ELF-1 (cell line): ENCODE measurements around the gene ERC2.

Experiments used
- DNase-seq: peaks from one replicate; pipeline ENCODE4 v3.0.0-alpha.2; 2016; ENCODE audit warnings: low read depth, low spot score

Gene ERC2

DNA sequence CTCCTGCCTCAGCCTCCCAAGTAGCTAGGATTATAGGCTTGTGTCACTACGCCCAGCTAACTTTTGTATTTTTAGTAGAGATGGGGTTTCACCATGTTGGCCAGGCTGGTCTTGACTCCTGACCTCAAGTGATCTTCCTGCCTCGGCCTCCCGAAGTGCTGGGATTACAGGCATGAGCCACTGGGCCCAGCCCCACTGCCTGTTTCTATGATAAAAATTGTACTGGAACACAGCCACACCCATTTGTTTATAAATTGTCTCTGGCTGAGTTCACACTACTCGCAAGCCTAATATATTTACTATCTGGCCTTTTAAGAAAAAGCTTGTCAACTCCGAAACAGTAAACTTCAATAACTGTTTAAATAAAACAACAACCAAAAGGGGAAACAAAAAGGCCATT, 671.7 kb downstream of the ERC2 start:
- no peak for DNase-seq

DNA sequence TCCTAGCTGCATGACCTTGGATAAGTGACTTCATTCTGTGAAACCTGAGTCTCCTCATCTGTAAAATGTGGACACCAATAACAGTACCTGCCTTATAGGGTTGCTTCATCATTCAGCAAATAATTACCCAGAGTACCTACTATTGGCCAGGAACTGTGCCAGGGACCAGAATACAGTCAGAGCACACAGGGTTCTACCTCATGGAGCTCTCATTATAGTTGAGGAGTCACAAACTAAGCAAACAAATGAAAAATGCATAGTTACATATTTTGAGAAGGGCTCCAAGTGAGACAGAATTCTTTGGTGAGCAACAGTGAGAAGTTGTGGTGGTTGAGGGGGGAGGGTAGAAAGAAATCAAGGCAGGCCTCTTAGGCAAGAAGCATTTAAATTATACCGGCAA, 672.5 kb downstream of the ERC2 start:
- DNase-seq: no peak

DNA sequence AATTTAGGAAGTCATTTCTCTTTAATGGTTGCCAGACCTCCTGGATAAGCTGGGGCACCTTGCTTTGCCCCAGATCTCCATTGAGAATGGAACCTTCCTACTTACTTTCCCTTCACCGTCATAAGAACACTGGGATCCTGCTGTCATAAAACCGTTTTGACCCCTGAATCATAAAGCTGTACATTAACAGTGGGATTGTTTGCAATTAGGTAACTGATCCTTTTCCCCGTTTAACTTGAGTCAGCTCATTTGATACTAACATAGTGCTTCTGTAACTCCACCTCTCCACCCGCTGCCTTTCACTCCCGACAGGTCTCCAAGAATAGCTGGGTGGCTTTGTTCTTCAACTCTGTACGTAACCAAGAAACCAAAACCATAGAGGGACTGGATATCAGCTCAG, 673.0 kb downstream of the ERC2 start:
- no peak for DNase-seq

DNA sequence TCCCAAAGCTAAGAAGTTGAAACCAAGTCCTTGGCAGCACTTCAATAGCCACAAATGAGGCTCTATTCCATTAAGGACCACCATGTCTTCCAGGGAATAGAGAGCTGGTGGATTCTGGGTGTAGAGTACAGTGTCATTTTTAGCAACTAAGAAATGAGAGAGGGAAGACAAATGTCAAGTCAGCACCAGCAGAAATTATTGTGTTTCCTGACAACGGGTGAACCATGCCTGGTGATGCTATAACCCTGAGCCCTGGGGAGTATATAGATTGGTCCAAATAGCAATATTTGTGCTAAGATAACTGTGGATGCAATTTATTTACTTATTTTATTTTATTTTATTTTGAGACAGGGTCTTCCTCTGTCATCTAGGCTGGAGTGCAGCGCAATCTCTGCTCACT, 675.5 kb downstream of the ERC2 start:
- no peak for DNase-seq

DNA sequence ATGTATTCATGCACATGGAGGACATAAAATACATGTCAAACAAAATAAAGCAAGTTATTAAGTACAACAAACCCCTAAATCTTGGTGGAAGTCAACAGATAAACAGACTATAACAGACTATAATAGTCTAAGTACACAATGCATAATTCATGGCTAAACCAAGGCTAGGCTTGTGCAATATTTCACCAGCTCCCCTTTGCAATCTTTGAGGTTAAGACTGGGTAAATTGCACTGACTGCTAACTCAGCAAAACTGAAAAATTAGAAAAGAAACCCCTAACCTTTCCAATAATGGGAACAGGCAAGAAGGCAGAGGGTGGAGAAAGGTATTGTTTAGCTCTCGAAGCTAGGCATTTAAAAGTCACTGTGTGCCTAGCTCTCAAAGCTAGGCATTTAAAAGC, 676.3 kb downstream of the ERC2 start:
- DNase-seq: no peak

DNA sequence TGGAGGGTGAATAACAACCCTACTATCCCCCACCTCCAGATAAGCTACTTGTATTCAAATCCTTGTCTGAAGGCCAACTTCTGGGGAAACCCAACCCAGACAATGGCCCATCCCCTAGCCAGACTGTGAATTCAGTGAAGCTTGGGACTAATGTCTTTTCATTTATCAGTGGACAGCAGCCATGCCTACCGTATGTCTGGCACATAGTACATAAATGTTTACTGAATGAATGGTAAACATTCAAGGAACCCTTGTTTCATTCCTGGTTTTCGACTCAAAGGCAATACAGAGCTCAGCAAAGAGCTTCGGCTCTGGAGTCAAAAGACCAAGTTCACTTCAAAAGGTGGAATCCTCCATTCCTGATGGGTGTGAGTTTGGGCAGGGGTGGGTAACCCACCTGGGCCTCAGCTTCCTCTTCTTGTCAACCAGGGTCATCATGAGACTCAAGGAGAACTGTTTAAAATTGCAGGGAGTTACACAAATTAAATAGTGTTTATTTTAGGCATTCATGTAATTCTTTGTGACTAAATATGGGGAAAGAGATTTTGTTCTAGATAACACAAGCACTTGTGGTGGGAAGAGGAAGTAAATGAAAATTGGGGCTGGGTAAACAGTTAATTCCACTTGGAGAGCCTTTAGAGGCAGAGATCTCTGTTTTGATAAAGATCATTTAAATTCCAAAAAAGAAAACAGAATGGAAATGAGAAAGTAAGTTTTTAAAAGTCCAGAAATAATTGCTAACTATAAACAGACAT, 677.5 kb downstream of the ERC2 start:
- no peak for DNase-seq

DNA sequence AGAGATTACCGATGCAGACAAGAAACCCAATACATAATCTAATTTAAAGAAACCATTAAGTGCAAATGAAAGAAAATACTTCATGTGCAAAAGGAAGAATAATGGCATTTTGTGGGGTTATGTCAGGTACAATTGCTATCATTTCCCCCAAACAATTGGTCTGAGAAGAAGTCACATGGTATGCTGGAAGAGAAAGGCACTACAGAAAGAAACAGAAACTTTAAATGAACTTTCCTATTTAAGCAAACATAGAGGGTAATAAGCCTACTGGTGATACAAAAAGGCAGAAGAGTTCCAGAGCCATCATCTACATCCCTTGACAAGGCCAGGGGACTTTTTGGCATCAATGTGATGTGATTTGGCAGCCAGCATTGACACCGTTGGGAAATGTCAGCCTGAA, 678.8 kb downstream of the ERC2 start:
- no peak for DNase-seq

DNA sequence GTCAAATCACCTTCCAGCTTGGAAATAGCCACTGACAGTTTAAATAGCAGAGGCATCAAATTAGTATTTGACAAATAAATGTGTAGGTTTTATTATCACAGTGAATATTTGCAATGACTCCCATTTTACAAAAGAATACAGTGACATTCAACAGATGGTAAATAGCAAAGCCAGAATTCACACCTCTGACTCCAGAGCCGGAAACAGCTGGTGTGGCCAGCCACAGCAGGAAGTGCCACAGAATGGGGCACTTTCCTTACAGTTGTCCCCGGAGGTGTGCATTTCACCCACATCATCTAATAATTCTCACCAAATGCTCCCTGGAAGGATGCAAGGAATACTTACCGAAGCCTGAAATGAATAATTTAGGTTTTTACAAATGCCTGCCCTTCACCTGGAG, 685.5 kb downstream of the ERC2 start:
- DNase-seq: no peak

DNA sequence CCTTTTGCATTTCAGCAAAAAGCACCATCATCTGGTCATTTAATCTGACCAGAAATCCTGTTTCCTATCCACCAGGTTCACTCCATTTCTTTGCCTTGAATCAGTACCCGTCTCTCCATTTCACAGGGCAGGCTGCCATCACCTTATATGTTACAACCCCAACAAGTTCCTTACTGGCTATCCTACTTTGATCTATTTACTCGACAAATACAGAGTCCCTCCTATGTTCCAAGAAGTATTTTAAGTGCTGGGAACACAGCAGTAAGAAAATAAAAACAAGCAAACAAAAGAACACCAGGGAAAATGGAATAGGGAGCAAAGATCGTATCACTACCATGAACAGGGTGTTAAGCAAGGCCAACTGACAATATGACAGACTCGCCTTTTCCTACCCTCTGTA, 685.9 kb downstream of the ERC2 start:
- no peak for DNase-seq

DNA sequence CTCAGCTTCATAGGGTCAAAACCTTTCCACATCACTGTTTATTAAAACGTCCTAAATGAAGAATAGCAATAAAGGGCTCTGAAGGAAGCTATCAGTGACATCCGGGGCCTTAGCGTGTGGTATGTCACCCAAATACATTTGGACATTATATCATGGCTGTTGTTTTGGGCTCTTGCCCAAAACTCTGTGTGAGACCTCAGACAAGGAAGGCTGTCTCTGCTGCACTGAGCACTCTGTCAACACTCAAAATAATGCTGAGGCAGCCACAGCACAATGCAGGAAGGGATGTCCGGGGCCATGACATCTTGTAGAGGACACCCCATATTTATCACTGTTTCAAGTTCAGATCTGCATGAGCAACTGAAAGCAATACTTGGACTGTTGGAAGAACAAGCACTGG, 687.4 kb downstream of the ERC2 start:
- no peak for DNase-seq

DNA sequence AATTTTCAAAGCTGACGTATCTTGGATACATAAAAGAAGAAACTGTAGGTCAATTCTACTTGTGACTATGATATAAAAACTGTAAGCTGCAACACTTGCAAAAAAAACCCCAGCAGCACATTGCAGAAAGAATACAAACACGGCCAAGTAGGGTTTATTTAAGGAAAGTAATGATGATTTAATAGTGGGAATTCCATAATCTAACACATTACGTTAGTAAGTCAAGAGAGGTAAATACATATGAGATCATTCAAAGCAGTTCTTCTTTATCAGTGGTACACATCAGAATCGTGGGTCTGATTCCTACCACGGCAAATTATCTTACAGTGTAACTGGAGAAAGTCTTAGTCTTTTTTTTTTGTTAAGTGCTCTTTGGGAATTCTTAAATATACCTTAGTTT, 688.7 kb downstream of the ERC2 start:
- no peak for DNase-seq

DNA sequence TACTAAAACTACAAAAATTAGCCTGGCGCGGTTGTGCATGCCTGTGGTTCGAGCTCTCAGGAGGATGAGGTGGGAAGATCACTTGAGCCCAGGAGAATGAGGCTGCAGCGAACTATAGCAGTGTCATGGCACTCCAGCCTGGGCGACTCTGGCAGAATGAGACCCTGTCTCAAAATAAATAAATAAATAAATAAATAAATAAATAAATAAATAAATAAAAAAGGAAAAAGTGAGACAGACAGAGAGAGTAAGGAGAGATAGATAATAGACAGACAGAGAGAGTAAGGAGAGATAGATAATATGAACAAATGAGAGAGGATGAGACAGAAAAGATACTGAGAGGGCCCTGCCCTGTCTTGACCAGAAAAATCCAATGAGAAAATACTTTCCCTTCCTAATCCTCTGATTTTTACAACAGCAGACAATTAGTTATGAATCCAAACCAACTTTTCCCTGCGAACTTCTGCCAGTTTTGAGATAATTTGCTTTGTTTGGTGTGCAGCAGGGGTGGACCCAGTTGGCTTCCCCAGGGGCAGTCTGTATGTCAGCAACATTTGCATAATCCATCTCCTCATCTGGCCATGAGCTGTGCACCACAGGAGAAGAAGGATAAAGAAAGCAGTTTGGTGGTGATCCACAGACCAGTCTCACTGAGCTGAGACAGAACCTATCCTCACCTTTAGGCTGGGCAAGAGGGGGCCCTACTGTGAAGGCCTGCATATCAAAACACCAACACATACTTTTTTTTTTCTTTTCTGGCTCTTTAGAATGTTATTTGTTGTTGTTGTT, 692.7 kb downstream of the ERC2 start:
- DNase-seq: no peak

DNA sequence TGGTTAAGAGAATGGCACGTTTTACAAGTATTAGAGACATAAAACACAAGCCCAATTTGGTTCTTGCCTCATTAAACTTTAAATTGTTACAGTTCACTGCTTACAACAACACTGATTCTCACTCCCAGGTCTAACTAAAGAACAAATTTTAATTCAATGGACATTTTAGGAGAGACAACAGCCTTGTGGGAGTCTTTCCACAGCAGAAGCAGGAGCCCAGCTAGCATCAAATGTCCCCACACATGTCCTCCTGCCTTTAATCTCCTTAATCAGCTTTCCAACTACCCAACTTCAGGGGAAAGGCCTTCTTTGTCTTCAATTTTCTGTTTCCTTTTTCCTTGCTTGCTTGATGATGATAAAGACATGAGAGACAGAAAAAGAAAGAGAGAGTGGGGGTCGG, 693.4 kb downstream of the ERC2 start:
- DNase-seq: no peak

DNA sequence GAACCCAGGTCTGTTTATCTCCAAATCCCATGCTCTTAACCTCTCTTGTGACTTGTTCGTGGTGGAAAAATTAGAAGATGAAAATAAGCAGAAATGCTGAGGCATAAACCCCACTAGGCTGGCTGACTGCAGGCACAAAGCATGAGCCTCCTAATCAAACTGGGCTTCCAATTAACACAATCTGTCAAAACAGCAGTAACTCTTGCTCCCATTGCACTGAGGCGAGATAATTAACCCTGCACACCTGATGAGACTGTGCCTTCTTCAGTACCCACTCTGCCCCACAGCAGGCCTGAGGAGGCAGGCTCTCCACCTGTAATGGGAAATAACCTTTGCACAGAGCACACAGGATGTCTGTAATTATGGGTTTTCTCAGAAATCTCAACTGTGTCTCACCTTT, 696.8 kb downstream of the ERC2 start:
- no peak for DNase-seq

DNA sequence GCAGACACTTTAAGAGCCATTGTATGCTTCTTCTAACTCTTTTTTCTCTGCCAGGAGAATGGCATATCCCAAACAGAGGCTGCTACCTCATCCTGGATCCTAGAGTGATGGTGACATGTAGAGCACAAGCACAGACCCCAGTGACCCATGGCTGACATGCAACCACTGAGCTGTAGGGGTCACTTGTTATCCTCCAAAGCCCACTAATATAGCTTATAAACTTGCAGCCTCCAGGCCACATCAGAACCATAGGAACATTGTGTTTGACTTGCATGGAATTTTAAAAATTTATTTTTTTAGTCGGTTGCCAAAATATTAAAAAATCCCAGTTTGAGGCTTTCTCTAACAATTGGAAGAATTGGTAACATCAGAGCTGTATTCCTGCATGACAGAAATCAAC, 698.2 kb downstream of the ERC2 start:
- no peak for DNase-seq

DNA sequence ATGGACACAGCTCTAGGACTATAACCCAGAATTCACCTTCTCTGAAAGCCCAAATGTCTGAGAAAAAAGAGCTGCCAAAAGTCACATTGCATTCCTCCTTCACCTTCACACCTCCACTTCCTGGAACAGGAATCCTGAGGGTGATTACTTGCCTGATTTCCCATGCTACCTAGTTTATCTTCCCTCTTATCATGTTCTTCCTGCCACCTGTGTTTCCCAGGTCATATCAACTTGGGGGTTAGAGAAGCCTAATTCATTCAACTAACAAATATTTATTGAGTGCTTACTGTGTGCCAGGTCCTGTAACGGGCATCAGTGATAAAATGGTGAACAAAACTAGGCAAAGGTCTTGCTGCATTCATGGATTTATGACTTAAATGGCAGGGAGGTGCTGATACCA, 701.5 kb downstream of the ERC2 start:
- DNase-seq: no peak

DNA sequence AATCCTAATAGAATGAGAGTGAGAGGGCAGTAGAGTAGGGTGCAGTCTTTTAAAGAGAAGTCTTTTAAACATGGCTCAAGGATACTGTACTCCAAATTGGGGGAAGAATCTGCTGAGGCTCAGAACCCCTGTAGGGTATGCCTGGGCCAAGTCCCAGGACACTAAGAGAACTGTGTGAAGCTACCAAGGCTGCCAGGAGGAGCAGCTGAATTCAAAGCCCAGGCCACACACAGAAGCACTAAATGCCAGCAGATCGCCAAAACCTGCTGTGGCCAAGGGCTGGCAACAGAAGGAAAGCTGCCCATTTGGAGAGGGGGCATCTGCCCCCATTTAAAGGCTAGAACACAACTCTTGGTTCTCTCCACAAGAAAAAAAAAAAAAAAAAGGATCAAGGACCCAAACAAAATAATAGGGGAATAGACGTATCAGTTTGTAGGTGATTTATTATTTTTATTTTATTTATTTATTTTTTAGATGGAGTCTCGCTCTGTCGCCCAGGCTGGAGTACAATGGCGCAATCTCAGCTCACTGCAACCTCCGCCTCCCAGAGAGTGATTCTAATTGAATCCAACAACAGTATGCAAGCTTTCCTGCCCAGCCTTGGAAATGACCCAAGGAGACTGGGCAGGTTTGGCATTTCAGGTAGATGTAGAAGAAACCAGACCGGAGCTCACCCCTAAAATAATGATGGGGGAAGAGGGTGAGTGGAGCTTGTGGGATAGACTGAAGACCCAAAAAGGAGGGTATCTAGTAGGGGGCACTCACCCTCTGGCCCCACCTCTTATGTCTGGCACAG, 702.2 kb downstream of the ERC2 start:
- DNase-seq: no peak

DNA sequence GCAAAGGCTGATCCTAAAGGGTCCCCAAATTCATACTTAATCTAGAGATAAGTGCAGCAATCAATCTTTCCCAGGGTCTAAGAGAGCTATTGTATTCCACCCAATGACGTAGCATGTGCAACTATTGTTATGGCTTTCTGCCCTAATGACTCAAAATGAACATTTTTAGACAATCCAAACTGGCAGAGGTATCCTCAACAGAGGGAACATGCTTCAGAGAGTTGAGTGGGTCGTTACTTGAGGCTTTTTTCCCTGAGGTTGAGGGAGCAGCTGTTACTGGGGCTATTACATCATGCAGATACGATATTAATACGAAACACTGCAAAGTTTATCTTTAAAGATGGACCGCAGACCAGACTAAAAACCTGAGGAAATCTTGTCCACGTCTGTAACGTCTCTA, 702.9 kb downstream of the ERC2 start:
- no peak for DNase-seq

DNA sequence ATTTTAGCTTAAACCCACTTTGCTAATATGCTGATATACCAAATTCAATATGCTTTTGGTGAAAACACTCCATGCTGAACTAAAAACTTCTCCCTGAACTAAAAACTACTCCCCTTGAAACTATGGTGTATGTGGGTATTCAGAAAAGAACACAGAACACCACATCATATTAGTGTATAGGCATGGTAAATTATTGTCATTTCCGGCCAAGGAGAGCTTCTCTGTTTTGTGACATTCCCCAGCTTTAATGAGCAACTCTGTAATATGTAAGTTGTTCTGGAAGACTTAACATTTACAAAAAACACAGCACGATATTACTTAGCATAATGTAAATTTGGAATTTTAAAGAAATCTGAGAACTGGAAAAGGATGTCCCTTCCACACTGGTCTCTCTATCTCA, 711.3 kb downstream of the ERC2 start:
- DNase-seq: no peak

DNA sequence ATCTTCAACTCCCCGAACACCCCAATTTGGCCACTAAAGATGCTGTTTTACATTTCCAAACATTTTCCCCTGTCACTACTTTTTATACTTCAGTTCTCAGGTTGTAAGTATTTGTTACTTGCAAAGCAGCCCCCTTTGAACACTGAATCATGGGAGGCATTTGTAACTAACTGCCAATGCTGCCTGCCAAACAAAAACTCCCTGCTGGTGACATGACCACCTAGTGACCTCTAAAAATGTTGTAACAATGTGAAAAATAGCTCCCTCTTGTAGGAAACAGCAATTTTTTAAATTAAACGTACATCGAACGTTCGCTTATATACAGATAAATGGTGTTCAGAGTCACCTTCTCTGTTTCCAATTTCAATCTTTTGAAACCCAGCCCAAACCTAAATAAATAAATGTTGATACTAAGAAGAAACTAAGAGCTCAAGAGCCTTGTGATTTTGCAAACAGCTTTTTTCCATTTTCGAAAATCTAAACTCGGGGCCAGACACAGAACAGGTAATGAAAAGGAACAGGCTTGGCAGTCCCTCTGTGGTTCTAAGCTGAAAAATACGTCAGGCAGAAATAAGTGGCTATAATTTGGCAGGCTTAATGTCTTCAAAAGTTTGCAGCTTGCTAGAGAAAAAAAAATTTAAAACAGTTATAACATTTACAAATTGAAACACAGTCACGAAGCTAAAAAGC, 712.6 kb downstream of the ERC2 start:
- no peak for DNase-seq

DNA sequence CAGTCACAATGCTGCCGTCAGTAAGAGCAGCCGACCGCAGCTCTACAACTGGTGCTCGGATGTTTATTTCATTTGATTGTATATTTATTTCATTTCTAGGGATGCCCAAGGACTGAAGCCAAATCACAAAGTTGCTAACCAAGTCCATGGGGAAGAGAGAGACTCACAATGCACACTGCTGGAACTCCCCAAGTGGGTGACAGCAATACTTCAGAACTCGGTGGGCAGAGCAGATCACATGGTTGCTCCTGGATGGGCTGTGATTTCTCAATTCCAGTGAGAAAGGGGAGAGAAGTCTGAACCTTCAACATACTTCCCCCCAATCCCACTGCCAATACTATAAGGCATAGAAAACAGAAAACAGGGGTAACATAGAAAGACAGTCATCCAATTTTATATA, 715.4 kb downstream of the ERC2 start:
- DNase-seq: no peak

DNA sequence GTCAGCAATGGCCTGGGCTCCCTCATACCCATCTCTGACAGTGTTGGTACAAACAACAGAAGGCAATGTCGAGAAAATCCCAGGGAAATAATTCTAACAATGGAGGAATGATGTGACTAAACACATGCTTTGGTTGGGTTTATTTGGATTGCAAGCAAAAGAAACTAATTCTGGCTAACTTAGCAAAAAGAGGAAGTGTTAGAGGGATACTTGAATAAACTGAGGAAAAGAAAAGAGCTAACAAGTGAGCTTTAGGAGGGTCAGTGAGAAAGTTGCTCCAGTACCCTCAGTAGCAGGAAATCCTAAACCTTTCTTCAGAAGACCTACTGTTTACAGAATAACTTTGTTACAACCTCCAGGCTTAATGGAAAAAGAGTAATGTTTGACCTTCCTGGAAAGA, 716.5 kb downstream of the ERC2 start:
- no peak for DNase-seq
